Measurements from ENCODE around the gene MYO5B.

Gene MYO5B

DNA sequence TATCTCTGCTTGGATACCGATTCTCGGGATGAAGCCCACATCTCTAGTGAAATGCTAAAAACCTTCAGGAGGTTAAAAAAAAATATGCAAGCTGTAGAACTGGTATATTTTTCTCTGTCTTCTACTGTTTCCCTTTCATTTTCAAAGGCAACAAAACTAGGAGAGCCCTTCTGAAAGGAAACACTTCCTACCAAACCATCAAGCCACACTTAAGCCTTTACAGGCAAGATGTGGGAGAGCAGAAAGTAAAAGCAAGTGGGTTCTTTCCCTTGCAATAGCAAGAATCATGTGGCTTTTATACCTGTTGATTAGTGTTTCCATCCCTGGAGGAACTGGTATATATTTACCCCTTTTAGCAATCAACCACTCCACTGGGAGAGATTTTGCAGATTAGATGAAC is 233.7 kb downstream of the MYO5B start:
- DNase-seq = no peak

DNA sequence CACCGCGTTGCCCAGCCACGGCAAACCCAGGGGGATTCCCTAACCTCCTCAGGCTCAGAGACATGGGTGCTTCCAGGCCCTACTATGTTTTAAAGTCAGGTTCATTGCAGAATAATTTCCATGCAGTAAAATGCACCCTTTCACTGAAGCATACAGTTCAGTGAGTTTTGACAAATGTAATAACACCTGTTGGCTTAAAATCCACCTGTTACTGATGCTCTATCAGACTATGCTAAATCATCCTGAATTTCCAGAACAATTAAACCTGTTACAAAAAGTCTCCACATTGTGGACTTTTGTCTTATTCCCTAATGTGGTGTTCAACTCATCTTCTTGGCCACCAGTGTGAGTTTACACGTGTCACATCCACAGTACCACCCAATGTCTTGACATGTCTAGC is 234.6 kb downstream of the MYO5B start:
- DNase-seq = no peak

DNA sequence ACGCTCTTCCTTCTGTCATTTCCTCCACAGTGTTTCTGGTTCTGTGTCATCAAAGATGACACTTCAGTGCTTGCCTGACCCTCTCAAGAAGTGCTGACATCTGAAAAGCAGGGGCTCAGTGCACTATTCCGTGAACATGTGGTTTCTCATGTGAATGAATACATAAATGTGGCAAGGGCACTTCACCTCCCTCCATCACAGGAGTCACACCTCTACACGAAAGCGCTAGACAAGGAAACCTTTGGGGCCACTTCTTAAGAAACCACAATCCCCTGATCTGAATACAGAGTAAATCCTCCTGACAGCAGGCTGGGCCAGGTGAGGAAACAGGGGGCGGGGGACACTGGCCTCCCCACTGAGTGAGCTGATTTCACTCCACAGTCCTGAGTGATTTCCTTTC is 235.8 kb downstream of the MYO5B start:
- DNase-seq = no peak

DNA sequence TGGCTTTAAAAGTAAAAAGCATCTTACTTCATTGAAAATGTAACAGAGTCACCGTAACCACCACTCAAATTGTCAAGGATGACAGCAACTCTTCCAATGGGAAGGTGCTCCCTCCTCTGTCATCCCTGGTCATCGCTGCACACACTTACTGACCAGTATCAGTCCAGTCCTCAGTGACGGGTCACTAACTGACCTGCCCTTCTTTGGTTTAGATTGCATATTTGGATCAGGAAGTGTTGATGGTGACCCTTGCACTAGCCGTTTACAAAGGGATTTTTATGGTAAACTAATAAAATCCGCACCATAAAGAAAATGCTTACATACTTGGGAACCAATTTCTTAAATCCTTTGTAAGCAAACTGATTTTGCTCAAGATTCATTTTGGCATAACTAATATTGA is 239.7 kb downstream of the MYO5B start:
- no peak for DNase-seq

DNA sequence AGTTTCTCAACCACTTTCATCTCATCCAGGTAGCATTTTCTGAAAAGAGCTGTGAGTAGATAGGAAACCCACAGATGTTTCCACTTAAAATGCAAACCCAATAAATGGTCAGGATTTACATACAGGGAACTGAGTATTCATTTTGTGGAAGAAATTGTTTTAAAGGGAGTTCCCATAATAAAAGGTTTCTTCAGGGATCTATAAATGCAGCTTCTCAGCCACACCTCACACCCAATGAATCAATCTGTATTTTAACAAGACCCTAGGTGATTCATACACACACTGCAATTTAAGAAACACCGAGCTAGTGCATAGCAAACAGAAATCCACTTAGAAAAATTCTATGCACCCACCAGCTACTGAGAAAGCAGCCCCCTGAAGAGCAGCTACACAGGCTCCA is 241.6 kb downstream of the MYO5B start:
- DNase-seq = no peak

DNA sequence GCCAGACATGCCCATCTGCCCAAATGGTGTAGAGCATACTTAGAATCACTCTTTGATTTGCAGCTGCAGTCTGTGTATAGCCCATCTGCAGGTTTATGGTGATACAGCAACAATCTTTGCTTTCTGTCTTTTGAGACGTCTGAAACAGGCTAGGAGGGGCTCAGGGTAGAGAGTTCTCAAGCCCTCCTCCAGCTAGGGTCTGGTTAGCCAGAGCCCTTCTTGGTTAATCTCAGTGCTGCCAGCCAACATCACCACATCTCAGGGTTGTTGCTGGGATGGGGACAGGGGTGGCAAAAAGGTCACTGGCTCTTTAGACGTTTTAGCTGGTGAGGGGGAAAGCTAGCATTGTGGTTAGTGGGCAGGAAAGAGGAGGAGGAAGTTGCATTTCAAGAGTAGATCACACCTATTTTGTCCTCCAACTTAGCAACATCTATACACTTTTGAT is 245.0 kb downstream of the MYO5B start:
- no peak for DNase-seq

DNA sequence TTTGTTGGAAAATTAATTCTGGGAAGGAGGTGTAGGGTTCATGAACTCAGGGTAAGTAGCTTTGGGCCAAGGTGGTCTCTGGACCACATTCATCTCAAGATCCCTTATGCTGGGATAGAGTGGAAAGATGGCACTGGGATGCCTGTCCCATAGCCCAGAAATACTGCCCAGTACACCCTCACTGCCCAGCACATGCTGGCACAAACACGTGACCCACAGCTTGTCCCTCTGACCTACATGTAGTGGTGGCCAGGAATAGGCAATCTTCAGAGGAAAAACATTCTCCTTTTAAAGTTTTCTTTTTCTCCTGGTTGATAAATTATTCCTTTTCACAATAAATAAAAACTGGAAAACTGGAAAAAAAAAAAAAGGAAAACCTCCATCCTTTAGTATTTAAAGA is 246.0 kb downstream of the MYO5B start:
- DNase-seq = no peak

DNA sequence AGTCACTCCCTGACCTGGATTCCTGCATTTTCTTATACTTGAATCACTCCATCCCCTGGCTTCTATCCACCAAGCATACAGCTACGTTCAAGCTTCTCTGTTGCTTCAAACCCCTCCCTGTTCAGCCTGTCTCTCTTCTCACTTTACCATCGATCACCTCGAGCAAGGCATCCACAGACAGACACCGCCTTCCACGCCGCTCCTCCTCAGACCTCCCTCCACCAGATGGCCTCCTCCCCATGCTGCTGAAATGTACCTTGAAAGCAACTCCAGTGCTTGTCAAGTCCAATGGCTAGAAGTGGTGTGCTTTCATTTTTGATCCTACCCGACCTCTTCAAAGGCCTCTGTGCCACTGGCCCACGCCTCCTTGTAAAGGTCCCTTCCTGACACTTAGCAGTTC is 250.3 kb downstream of the MYO5B start:
- DNase-seq = no peak

DNA sequence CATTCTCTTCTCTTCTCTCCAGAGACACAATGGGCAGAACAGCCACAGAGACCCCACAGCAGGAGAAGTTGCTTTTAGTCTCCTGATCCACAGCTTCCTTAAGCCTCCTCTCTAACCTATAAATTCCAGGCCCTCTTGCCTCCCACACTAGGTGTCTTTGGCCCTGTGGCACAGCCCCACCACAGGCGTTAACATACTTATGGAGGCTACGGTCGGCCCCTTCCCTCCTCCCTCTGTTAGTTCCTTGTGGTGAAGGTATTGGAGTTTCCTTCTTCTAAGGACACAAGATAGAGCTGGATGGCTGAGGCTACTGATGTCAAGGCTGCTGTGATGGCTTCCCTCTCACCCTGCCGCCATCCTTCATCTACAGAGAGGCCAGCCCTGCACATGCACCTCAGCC is 258.1 kb downstream of the MYO5B start:
- DNase-seq = no peak

DNA sequence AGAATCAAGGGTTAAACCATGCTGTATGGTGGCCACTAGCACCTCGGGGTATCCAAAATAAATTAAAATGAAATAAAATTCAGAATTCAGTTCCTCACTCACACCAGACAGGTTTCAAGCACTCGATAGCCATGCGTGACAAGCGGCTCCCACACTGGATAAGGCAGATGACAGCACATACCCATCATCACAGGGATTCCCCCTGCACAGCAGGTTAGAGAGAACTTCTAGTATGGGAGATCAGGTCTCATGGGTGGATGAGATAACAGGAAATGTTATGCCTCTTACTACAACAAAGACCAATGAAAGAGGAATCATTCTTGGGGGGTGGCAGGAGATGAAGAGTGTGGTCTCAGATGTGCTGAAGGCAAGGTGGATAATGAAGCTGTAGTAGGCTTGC is 259.7 kb downstream of the MYO5B start:
- no peak for DNase-seq

DNA sequence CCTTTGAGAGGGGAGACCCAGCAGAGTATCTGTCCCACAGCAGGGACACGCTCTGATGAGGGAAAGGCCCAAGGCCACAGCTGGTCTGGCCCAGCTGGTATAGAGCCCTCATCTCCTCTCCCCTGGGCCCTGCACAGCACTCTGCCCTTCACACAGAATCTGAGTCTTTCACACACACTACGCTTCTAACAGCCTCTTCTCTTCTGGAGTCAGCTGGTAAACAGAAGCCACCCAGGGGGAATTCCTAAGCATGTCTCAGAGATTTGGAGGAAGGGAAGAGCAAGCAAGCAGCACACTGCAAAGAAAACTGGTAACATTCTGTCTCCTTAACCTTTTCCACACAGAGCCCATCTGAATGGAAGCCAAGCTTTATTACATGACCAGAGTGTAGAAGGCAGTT is 260.5 kb downstream of the MYO5B start:
- DNase-seq = no peak

DNA sequence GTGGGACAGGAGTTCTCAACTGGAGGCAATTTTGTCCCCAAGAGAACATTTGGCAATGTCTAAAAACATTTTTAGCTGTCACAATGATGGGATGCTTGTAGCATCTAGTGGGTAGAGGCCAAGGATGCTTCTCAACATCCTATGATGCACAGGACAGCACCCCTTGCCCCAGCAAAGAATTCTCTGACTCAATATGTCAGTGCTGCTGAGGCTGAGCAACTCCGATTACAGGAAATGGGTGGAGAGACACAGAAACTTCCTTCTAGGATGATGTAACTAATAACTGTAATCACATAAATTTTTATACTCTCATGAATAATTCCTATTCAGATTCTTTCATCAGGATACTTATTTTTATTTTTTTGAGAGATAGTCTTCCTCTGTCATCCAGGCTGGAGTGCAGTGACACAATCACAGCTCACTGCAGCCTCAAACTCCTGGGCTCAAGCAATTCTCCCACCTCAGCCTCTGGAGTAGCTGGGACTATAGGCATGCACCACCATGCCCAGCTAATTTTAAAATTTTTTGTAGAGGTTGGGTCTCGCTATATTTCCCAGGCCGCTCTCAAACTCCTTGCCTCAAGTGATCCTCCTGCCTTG is 261.3 kb downstream of the MYO5B start:
- DNase-seq = no peak

DNA sequence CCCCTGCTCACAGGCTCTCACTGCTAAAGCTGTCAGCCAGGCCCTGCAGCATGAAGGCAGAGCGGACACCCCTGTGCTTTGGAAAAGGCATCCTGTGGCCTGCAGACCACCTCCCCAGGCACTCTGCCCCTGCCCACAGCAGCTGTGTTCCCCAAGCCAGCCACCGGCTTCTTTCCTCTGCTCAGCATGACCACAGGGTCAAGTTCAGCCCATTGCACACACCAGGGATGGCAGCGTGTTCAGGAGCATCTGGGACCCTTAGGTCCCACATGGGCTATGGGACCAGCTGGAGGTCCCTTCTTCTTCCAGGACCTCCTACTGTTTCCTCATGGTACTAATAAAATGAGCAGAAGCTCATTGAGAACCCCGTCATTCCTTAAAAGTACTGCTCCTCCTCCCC is 263.2 kb downstream of the MYO5B start:
- DNase-seq = no peak

DNA sequence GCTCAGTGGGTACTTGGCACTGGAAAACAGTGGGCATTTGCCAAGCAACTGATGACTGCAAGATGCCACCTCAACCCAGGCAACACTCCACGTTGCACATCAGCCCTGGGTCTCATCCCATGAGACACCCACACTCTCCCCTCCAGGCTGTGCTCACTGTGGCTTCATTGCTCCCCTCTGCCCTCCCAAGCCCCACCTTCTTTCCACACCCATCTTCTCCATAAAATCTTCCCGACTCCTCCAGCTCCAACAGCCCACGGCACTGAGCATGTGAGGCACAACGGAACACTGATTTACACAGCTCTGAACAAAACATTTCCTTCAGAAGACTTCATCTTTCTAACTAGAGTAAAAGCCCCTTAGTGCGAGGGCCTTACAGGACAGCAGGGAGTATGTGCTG is 263.8 kb downstream of the MYO5B start:
- DNase-seq = no peak

DNA sequence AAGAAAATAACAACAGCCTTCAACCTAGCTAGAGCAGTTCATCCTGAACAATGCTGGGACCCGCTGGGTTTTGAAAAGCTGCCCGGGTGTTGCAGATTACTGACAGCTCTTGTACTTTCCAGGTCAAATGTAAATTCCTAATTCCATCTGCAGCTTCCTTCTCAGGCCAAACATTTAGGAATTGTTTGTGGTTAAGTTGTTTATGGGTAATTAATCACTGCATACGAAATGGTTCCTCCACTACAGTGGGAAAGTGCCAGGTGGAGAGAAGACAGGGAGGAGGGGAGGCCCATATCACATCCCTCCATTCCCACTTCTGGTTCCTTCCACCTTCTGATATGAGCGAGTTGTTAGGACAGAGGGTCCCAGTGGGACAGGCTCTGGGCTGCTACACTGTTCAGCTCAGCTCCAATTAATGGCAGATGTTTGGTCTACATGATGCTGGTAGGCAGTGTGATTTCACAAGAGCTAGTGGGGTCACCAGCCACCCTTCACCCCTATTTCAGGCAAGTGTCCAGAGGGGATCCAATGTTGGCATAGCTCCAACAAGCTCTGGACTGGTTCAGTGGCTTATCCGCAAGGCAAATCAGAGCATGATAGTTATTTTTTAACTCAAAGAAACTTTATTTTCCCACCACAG is 268.7 kb downstream of the MYO5B start:
- no peak for DNase-seq

DNA sequence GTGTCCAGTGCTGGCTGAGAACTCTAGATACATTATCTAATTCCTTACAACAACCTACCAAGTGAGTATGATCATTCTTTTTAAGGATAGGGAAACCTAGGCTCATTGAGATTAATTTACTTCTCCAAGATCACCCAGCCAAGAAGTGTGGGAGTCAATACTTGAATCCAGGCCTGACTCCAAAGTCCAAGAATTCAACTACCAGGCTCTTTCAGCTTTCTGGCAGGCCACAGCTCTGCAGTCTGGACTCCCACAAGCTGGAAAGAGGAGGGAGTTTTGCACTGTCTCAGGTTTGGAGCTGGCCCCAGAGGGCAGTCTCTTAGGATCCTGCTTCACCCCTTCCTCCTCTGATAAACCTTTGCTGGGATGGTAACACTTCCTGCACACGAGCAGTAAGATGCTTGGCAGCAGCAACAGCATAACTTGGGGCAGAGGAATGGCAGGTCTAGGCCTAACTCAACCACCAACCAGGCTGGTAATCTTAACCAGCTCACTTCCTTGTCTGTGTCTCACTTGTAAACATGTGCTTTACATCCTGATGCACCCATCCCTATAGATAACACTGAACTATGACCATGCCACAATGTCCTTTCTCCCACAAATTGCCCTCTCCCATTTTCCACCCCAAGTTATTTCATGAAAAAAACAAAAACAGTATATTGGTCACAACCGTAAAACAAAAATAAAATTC is 270.5 kb downstream of the MYO5B start:
- DNase-seq = no peak

DNA sequence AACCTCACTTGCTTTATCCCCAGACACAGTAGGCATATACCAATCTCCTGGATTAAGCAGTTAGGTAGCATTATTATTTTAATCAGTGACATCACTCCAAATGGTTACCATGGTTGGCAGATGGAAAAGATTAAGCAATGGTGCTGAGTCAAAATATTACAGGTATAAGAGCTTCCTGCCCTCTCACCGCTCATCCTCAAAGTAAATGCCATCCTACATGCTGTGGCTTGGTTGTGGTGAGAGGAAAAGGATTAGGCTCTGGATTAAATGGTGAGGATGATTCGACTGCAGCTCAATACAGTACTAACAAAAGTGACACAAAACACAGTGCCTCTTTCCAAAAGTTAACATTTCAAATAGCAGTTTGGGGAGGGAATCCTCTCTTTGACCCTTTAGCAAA is 272.7 kb downstream of the MYO5B start:
- no peak for DNase-seq

DNA sequence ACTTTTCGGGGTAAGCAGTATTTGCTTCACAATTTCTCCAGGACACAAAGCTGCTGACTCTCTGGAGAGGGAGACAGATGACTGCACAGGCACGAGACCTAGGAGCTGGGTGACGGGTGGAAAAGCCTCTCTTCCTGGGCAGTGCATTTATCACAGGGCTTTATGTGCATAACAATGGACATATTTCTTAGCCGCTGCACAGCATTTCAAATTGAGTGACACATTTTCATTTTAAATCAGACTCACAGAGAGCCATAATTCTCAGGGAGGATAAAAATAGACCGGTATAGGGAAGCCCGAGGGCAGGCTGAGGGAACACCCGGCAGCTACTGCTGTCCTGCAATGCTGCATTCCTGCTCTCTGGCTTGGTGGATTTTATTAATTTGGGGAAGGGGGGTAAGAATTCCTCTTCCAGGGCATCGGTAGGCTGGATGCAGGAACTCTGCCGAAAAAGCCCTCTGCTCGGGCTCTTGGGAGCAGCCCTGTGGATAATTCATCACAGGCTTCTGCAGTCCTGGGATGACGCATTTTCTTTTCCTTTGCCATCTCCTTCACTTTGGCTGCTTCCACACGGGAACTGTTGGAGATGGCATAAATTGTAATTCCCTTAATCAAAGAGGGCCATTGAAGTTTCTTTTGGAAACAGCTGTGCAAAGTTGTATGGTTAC is 273.5 kb downstream of the MYO5B start:
- DNase-seq = no peak

DNA sequence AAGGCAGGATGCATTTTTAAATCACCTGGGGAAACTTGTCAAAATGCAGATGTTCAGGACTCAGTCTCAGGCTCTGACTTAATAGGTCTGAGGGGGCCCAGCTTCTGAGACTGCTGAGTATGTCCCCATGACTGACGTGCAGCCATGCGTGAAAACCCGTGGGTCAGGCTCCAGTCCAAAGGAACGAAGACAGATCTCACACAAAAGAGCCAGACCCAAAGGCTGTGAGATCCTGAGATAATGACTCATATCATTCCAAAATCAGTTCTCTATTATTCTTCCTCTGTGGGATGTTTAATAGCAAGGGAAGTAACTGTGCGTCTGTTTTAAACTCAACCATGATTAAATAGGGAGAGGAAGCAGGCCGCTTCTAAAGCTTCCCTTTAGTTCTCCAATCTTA is 274.2 kb downstream of the MYO5B start:
- no peak for DNase-seq

DNA sequence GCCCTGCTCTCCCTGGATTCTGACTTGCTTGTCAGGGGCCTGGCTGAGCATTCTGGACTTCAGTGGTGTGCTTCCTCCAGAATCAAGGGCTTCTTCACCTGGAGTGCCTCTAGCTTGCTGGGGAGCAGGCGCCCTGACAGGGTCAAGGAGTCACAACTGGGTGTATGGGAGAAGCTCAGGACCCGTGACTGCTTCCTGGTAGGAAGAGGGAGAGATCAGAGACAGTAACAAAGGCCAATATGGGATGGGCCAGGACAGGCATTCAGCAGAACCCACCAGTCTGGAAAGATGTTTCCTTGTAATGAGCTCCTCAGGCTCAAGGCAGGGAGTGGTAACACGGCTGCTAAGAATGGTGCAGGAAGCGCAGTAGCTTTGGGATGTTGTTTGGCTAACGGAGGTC is 277.2 kb downstream of the MYO5B start:
- no peak for DNase-seq

DNA sequence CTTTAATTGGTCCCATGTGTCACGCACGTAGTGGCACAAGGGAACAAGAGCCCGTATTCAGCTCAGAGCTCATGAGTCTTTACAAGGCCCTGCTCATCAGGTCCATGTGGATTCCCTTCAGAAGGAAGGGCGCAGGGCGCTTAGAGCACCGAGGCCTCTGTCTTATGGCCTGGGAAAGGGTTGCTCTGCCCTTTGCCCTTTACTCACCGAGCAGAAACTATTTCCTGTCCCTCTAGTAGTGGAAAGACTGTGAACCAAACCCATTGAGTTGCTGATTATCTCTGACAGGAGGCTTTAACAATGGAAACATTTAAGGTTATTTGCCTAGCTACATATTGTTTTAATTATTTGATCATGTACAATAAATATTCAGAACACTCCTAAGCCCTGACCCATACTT is 279.6 kb downstream of the MYO5B start:
- no peak for DNase-seq

DNA sequence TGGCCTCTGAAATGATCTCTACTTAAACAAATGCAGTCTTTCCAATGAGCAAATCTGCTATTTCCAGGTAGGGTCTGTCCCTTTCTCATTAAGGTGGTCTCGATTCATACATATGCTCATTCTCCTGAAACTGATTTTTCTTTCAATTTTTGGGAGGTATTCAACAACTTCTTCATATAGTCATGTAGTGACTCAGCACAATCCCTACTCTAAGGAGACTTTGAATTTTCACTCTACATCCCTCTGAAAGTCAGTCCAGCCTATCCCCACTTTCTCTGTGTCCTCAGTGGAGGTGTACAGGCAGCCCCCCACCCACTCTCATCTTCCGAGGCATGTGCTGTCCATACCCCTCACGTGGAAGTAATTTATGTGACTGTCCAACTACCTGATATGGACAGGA is 281.7 kb downstream of the MYO5B start:
- DNase-seq = no peak

DNA sequence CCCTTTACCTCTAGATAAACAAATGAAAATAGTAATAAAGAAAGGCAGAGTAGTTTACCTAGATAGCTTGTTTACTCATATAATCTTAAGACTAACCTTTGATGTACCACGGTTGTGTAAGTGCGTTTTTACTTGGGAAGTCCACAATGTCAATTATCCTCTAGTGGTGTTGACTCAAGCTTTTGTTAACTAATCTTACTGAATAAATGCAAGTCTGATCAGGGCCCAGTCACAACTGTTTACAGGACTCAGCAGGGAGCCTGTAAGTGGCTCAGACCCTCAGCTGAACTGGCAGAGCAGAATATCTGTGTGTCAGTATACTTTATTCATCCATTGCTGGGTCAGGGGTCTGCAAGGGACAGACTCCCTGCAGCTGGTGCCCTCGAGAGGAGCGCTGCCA is 283.5 kb downstream of the MYO5B start:
- DNase-seq = no peak

DNA sequence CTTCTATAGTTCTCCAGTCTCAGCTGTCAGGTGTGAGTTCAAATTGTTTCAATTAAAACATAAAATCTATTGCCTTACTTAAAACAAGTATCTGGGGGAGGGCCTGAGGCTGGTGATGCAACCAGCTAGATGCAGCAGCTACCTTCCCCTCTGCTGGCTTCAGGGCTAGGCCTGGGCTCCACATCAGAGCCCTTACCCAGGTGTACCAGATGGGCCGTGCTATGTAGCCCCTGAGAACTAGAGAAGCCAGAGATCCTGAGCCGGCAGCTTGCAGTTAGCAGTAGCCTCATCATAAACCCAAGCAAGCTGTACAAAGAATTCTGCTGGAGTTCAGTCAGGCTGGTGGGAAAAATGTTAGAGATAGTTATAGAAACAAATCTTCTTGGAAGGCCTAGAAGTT is 284.0 kb downstream of the MYO5B start:
- no peak for DNase-seq
